PC-3 (cell line): ENCODE measurements around the gene PAPOLA. TPM values are rescaled to one million over a fixed set of nuclear protein-coding genes. Genes with fewer than 3 reads are reported as not detected.

Source experiments
- ATAC-seq: fragments of 200-7000 bp; cut with Tn5 transposase; 2 replicates; pipeline ENCODE4 v1.9.1; 2020; ENCODE audit warnings: mild to moderate bottlenecking, moderate library complexity
- BruUV-seq: library from RNA; stranded (reverse); fragments of 400-500 nt; replicated peaks from 2 replicates; lab custom pipeline; 2021; lab: Mats Ljungman, UMichigan
- CTCF ChIA-PET: fragments of 300-600 bp; sonication (Branson Sonifier 250); formaldehyde crosslinking; loops from one replicate; lab custom pipeline; 2022; ENCODE audit warnings: antibody characterized with exemption; lab: Charles Lee
- POLR2A ChIA-PET: fragments of 300-600 bp; sonication (Branson Sonifier 250); formaldehyde crosslinking; loops from one replicate; lab custom pipeline; 2022; ENCODE audit warnings: antibody characterized with exemption; ENCODE audit not compliant: unreplicated experiment; lab: Charles Lee
- DNase-seq: peaks from one replicate; pipeline ENCODE4 v3.0.0-alpha.2; 2015
- H2AFZ ChIP-seq: fragments of 300-600 bp; sonication (generic); 2 replicates; pipeline ENCODE4 v1.6.0; 2016; ENCODE audit warnings: antibody characterized with exemption, low read length
- H3F3A ChIP-seq: fragments of 300-600 bp; sonication (generic); one replicate; pipeline ENCODE4 v1.6.0; 2017; ENCODE audit warnings: antibody characterized with exemption, low read length, control low read depth, mild to moderate bottlenecking; ENCODE audit not compliant: unreplicated experiment
- H3K27ac ChIP-seq: fragments of 300-600 bp; sonication (generic); 2 replicates; pipeline ENCODE4 v1.5.1; 2016; ENCODE audit warnings: mild to moderate bottlenecking, low read length
- H3K27me3 ChIP-seq: fragments of 300-600 bp; sonication (generic); 2 replicates; pipeline ENCODE4 v1.6.1; 2016; ENCODE audit warnings: low read length, mixed read lengths
- H3K36me3 ChIP-seq: fragments of 300-600 bp; sonication (generic); 2 replicates; pipeline ENCODE4 v1.6.1; 2016; ENCODE audit warnings: low read depth, mixed run types, low read length, mixed read lengths
- H3K4me1 ChIP-seq: fragments of 300-600 bp; sonication (generic); 2 replicates; pipeline ENCODE4 v1.5.1; 2016; ENCODE audit warnings: low read length; ENCODE audit not compliant: insufficient read depth
- H3K4me2 ChIP-seq: fragments of 300-600 bp; sonication (generic); 2 replicates; pipeline ENCODE4 v1.6.0; 2016; ENCODE audit warnings: low read length
- H3K4me3 ChIP-seq: fragments of 300-600 bp; sonication (generic); 2 replicates; pipeline ENCODE4 v1.5.1; 2016; ENCODE audit warnings: mild to moderate bottlenecking, low read length, mixed read lengths
- H3K79me2 ChIP-seq: fragments of 300-600 bp; sonication (generic); 2 replicates; pipeline ENCODE4 v1.6.1; 2017; ENCODE audit warnings: low read length, mixed read lengths
- H3K9ac ChIP-seq: fragments of 300-600 bp; sonication (generic); 2 replicates; pipeline ENCODE4 v1.6.0; 2016; ENCODE audit warnings: mild to moderate bottlenecking, low read length
- H3K9me2 ChIP-seq: fragments of 300-600 bp; sonication (generic); replicated peaks from 2 replicates; pipeline ENCODE4 v1.6.1; 2016; ENCODE audit warnings: mixed run types, low read length, mixed read lengths
- H3K9me3 ChIP-seq: fragments of 300-600 bp; sonication (generic); 2 replicates; pipeline ENCODE4 v1.6.1; 2016; ENCODE audit warnings: low read length, mixed read lengths
- H4K20me1 ChIP-seq: fragments of 300-600 bp; sonication (generic); 2 replicates; pipeline ENCODE4 v1.6.1; 2016; ENCODE audit warnings: low read length, mixed read lengths
- EZH2 ChIP-seq: fragments of 300-600 bp; sonication (generic); IDR thresholded peaks from one replicate; pipeline ENCODE4 v1.6.1; 2017; ENCODE audit warnings: antibody characterized with exemption, mild to moderate bottlenecking, low read length; ENCODE audit not compliant: unreplicated experiment
- EZH2phosphoT487 ChIP-seq: fragments of 300-600 bp; sonication (generic); IDR thresholded peaks from 2 replicates; pipeline ENCODE4 v1.6.1; 2018; ENCODE audit warnings: mild to moderate bottlenecking, antibody characterized with exemption, low read length, borderline replicate concordance
- intact Hi-C: fragments of 100-400 bp; cut with micrococcal nuclease; formaldehyde crosslinking; loops from 2 replicates; pipeline ENCODE4 v1.9.0; 2023
- total RNA-seq: library from RNA; depleted of rRNA; stranded (reverse); fragments of >200 nt; gene quantifications from 2 replicates; pipeline ENCODE4 v1.2.3, GENCODE V29; 2014
- TF ChIP-seq, protein P1 (sequence below): fragments of 300-600 bp; sonication (generic); conservative IDR thresholded peaks from 2 replicates; pipeline ENCODE4 v1.5.1; 2017; ENCODE audit warnings: antibody characterized with exemption, low read depth, mild to moderate bottlenecking, low read length

PAPOLA gene
- total RNA-seq, 1 experiment from 2014 or later: 111 TPM

DNA sequence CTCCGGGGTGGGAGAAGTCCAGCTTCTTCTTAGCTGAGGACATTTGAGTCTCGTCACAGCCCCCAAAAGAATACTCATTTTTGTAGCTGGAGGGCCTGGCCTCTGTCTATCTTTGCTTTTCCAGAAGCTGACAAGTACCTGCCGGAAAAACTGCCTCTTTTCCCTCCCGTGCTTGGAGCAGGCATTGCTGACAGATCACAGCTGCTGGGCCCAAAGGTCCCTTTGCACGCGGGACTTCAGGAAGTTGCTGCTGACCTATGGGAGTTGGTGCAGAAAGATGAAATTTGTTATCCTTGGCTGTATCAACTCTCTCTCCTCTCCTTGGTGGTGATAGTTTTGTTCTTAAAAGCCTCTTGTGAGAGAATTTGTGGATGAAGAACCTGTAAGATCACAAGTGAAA lies 92.8 kb downstream of the PAPOLA start:
- intact Hi-C loops: no loop called here
- ChIA-PET POLR2A (no interaction called here), CTCF (no interaction called here)
- no peaks in the 10 kb centered on the region for H3K4me1 ChIP-seq
- H3K36me3 ChIP-seq: no peaks in the 10 kb centered on the region
- no peak overlapping the region for H3K27ac ChIP-seq
- H3F3A ChIP-seq: no peaks in the 10 kb centered on the region
- H3K79me2 ChIP-seq: no peaks in the 10 kb centered on the region
- no peak overlapping the region for H3K9ac ChIP-seq
- no TSS peak for BruUV-seq
- no peak for ATAC-seq
- H3K9me2 ChIP-seq: no peaks in the 10 kb centered on the region
- H3K9me3 ChIP-seq: no peaks in the 10 kb centered on the region
- H3K4me2 ChIP-seq: no peak overlapping the region
- peaks cover 18% of the 10 kb centered on the region; the same call in 1 of the 2 replicates for H3K27me3 ChIP-seq
- H3K4me3 ChIP-seq: no peak overlapping the region
- no peak for DNase-seq
- H2AFZ ChIP-seq: no peak overlapping the region
- no peak for TF ChIP-seq EZH2phosphoT487
- TF ChIP-seq, protein P1, sequence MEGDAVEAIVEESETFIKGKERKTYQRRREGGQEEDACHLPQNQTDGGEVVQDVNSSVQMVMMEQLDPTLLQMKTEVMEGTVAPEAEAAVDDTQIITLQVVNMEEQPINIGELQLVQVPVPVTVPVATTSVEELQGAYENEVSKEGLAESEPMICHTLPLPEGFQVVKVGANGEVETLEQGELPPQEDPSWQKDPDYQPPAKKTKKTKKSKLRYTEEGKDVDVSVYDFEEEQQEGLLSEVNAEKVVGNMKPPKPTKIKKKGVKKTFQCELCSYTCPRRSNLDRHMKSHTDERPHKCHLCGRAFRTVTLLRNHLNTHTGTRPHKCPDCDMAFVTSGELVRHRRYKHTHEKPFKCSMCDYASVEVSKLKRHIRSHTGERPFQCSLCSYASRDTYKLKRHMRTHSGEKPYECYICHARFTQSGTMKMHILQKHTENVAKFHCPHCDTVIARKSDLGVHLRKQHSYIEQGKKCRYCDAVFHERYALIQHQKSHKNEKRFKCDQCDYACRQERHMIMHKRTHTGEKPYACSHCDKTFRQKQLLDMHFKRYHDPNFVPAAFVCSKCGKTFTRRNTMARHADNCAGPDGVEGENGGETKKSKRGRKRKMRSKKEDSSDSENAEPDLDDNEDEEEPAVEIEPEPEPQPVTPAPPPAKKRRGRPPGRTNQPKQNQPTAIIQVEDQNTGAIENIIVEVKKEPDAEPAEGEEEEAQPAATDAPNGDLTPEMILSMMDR: no peak
- TF ChIP-seq EZH2: no peak
- no peaks in the 10 kb centered on the region for H4K20me1 ChIP-seq

DNA sequence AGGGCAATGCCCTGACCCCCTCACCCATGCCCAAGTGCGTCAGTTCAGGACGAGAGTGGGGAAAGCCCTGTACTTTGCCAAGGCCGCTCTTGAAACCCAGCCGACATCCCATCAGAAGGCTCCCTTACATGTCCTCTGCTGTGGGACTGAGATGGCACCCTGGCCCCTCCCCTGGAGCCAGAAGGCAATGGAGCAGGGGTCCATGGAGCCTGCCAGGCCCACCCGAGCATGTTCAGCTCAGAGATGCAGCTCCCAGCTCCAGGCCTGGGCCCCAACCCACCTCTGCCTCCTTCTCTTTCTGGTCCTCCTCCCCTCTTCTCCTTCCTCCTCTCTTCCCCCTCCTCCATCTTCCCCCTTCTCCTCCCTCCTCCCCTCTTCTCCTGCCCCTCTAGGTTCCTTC lies 95.5 kb downstream of the PAPOLA start:
- H3K4me2 ChIP-seq: no peak overlapping the region
- H2AFZ ChIP-seq: no peak overlapping the region
- no peaks in the 10 kb centered on the region for H3K9me3 ChIP-seq
- TF ChIP-seq, protein P1: no peak
- TF ChIP-seq EZH2 (no peak), EZH2phosphoT487 (no peak)
- no peak overlapping the region for H3K4me3 ChIP-seq
- no peaks in the 10 kb centered on the region for H3F3A ChIP-seq
- H3K4me1 ChIP-seq: no peaks in the 10 kb centered on the region
- DNase-seq: no peak
- peaks cover 28% of the 10 kb centered on the region for H3K27me3 ChIP-seq
- no peaks in the 10 kb centered on the region for H3K9me2 ChIP-seq
- ATAC-seq: no peak
- H3K9ac ChIP-seq: no peak overlapping the region
- ChIA-PET POLR2A (interaction anchor here (0.6 kb wide), 1 partner anchor 164 kb away, joined by 3 read pairs; no protein-coding TSS in a partner anchor), CTCF (interaction anchor here (0.5 kb wide), 1 partner anchor 121 kb away, joined by 3 read pairs; no protein-coding TSS in a partner anchor)
- no peaks in the 10 kb centered on the region for H4K20me1 ChIP-seq
- BruUV-seq: no TSS peak
- no peak overlapping the region for H3K27ac ChIP-seq
- intact Hi-C loops: no loop called here
- no peaks in the 10 kb centered on the region for H3K36me3 ChIP-seq
- H3K79me2 ChIP-seq: no peaks in the 10 kb centered on the region

DNA sequence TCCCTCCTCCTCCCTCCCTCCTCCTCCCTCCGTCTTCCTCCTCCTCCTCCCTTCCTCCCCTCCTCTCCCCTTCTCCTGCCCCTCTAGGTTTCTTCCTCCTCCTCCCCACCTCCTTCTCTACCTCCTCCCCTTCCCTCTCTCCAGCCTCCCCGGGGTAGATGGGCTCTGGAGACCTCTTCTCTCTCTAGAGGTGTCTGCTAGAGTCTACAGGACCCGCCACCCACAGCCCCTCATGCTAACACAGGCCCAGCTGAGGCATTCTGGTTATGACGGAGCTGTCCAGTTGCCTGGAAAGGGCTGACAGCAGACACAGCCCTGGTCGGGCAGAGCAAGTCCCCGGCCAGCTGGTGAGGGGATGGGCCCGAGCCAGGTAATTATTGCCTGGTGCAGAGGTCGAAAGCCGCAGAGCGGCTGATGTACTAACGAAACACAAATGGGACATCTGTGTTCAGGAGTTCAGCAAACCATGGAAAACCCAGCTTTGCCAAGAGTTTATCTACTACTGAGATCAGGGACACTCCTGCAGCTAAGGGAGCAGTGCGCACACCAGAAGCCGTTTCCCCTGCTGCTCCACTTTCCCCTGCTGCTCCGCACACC lies 96.2 kb downstream of the PAPOLA start:
- no peak overlapping the region for H3K9ac ChIP-seq
- ATAC-seq (no peak), DNase-seq (no peak)
- H3K79me2 ChIP-seq: no peaks in the 10 kb centered on the region
- intact Hi-C loops: no loop called here
- peaks cover 36% of the 10 kb centered on the region for H3K27me3 ChIP-seq
- no peak overlapping the region for H3K4me2 ChIP-seq
- H3K4me3 ChIP-seq: no peak overlapping the region
- no peaks in the 10 kb centered on the region for H3K9me3 ChIP-seq
- POLR2A ChIA-PET: no interaction called here
- no TSS peak for BruUV-seq
- no peaks in the 10 kb centered on the region for H3K36me3 ChIP-seq
- no peaks in the 10 kb centered on the region for H3K9me2 ChIP-seq
- no peaks in the 10 kb centered on the region for H3F3A ChIP-seq
- no peak overlapping the region for H2AFZ ChIP-seq
- no peak overlapping the region for H3K27ac ChIP-seq
- CTCF ChIA-PET: no interaction called here
- no peaks in the 10 kb centered on the region for H4K20me1 ChIP-seq
- no peaks in the 10 kb centered on the region for H3K4me1 ChIP-seq
- TF ChIP-seq, protein P1: no peak
- TF ChIP-seq EZH2: no peak
- TF ChIP-seq EZH2phosphoT487: no peak
